22Rv1 (cell line): ENCODE results near the gene CLDND2.

Experiments
- ZFX ChIP-seq: fragments of 450-650 bp; IDR thresholded peaks from 2 replicates; pipeline ENCODE4 v1.6.1; 2017; ENCODE audit warnings: antibody characterized with exemption, borderline replicate concordance
- TF ChIP-seq, protein P1 (sequence below): fragments of 450-650 bp; IDR thresholded peaks from 2 replicates; pipeline ENCODE4 v1.5.1; 2017; ENCODE audit warnings: mild to moderate bottlenecking

DNA sequence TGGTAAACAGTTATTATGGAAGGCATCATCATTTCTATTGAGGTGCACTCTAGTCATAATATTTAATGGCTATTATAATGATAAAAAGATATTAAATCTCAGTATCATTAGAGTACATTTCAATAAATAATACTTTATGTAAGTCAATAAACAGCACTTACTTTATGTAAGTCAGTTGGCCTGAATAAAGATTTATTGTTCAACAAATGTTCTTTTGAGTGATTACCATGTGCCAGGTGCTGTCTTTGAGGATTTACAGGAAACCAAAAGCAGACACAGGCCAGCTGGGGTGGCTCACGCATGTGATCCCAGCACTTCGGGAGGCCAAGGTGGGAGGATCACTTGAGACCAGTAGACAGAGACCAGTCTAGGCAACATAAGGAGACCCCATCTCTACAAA, 8.6 kb upstream of the CLDND2 start:
- TF ChIP-seq, protein P1, sequence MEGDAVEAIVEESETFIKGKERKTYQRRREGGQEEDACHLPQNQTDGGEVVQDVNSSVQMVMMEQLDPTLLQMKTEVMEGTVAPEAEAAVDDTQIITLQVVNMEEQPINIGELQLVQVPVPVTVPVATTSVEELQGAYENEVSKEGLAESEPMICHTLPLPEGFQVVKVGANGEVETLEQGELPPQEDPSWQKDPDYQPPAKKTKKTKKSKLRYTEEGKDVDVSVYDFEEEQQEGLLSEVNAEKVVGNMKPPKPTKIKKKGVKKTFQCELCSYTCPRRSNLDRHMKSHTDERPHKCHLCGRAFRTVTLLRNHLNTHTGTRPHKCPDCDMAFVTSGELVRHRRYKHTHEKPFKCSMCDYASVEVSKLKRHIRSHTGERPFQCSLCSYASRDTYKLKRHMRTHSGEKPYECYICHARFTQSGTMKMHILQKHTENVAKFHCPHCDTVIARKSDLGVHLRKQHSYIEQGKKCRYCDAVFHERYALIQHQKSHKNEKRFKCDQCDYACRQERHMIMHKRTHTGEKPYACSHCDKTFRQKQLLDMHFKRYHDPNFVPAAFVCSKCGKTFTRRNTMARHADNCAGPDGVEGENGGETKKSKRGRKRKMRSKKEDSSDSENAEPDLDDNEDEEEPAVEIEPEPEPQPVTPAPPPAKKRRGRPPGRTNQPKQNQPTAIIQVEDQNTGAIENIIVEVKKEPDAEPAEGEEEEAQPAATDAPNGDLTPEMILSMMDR, result no peak
- TF ChIP-seq ZFX, result no peak
